ENCODE data around the gene CDHR2.

CDHR2 gene

GRCh38 chr5:176621661-176622079 lies 72.5 kb downstream of the CDHR2 start:
- Histone ChIP-seq H3K27me3 (ENCODE audit: insufficient read depth, insufficient read length) (peaks cover 36% of the 10 kb centered on the region), H3K9me3 (ENCODE audit: insufficient read depth, low read length) (no peaks in the 10 kb centered on the region), H3K4me1 (ENCODE audit: insufficient read depth, insufficient read length) (peaks cover 11% of the 10 kb centered on the region), H3K36me3 (ENCODE audit: insufficient read depth, insufficient read length, low read length) (no peaks in the 10 kb centered on the region), H3K9ac (ENCODE audit: insufficient read length, low read depth) (no peak overlapping the region), H3K4me3 (ENCODE audit: insufficient read length, low read depth) (no peak overlapping the region)
- TF ChIP-seq SUZ12 (IDR thresholded peaks at IDR 0.05; ENCODE audit: extremely low read depth, insufficient read depth, insufficient read length) (no peak), YY1 (IDR thresholded peaks at IDR 0.05; ENCODE audit: insufficient read depth, insufficient read length) (no peak), ZNF274 (IDR thresholded peaks at IDR 0.05; ENCODE audit: low read depth, low read length) (no peak)
- no peak for DNase-seq (ENCODE audit: low read depth, low spot score)

- no peak for DNase-seq (ENCODE audit: low read depth, low spot score)
- no peak overlapping the region for H3K9ac ChIP-seq (ENCODE audit: insufficient read length, low read depth)
- H3K4me1 ChIP-seq (ENCODE audit: insufficient read depth, insufficient read length): peaks cover 15% of the 10 kb centered on the region
- H3K9me3 ChIP-seq (ENCODE audit: insufficient read depth, low read length): no peaks in the 10 kb centered on the region
- TF ChIP-seq ZNF274 (IDR thresholded peaks at IDR 0.05; ENCODE audit: low read depth, low read length) (no peak), YY1 (IDR thresholded peaks at IDR 0.05; ENCODE audit: insufficient read depth, insufficient read length) (no peak), SUZ12 (IDR thresholded peaks at IDR 0.05; ENCODE audit: extremely low read depth, insufficient read depth, insufficient read length) (no peak)
- H3K4me3 ChIP-seq (ENCODE audit: insufficient read length, low read depth): no peak overlapping the region
- peaks cover 36% of the 10 kb centered on the region for H3K27me3 ChIP-seq (ENCODE audit: insufficient read depth, insufficient read length)
- H3K36me3 ChIP-seq (ENCODE audit: insufficient read depth, insufficient read length, low read length): no peaks in the 10 kb centered on the region
Measured at GRCh38 chr5:176624142-176624541, 75.0 kb downstream of the CDHR2 start.

GRCh38 chr5:176624938-176625337 lies 75.8 kb downstream of the CDHR2 start:
- Histone ChIP-seq H3K4me3 (ENCODE audit: insufficient read length, low read depth) (no peak overlapping the region), H3K36me3 (ENCODE audit: insufficient read depth, insufficient read length, low read length) (no peaks in the 10 kb centered on the region), H3K9ac (ENCODE audit: insufficient read length, low read depth) (no peak overlapping the region), H3K27me3 (ENCODE audit: insufficient read depth, insufficient read length) (peaks cover 37% of the 10 kb centered on the region), H3K4me1 (ENCODE audit: insufficient read depth, insufficient read length) (peaks cover 12% of the 10 kb centered on the region), H3K9me3 (ENCODE audit: insufficient read depth, low read length) (no peaks in the 10 kb centered on the region)
- no peak for TF ChIP-seq SUZ12 (IDR thresholded peaks at IDR 0.05; ENCODE audit: extremely low read depth, insufficient read depth, insufficient read length)
- TF ChIP-seq YY1 (IDR thresholded peaks at IDR 0.05; ENCODE audit: insufficient read depth, insufficient read length): no peak
- TF ChIP-seq ZNF274 (IDR thresholded peaks at IDR 0.05; ENCODE audit: low read depth, low read length): no peak
- no peak for DNase-seq (ENCODE audit: low read depth, low spot score)

- H3K4me3 ChIP-seq (ENCODE audit: insufficient read length, low read depth): no peak overlapping the region
- H3K9me3 ChIP-seq (ENCODE audit: insufficient read depth, low read length): no peaks in the 10 kb centered on the region
- H3K4me1 ChIP-seq (ENCODE audit: insufficient read depth, insufficient read length): peaks cover 12% of the 10 kb centered on the region
- no peak overlapping the region for H3K9ac ChIP-seq (ENCODE audit: insufficient read length, low read depth)
- peaks cover 35% of the 10 kb centered on the region for H3K27me3 ChIP-seq (ENCODE audit: insufficient read depth, insufficient read length)
- DNase-seq (ENCODE audit: low read depth, low spot score): no peak
- no peaks in the 10 kb centered on the region for H3K36me3 ChIP-seq (ENCODE audit: insufficient read depth, insufficient read length, low read length)
- no peak for TF ChIP-seq YY1 (IDR thresholded peaks at IDR 0.05; ENCODE audit: insufficient read depth, insufficient read length)
- no peak for TF ChIP-seq SUZ12 (IDR thresholded peaks at IDR 0.05; ENCODE audit: extremely low read depth, insufficient read depth, insufficient read length)
- no peak for TF ChIP-seq ZNF274 (IDR thresholded peaks at IDR 0.05; ENCODE audit: low read depth, low read length)
Measured at GRCh38 chr5:176625512-176625911, 76.4 kb downstream of the CDHR2 start.

- H3K4me3 ChIP-seq (ENCODE audit: insufficient read length, low read depth): no peak overlapping the region
- H3K27me3 ChIP-seq (ENCODE audit: insufficient read depth, insufficient read length): peaks cover 35% of the 10 kb centered on the region
- H3K9ac ChIP-seq (ENCODE audit: insufficient read length, low read depth): no peak overlapping the region
- no peaks in the 10 kb centered on the region for H3K9me3 ChIP-seq (ENCODE audit: insufficient read depth, low read length)
- no peaks in the 10 kb centered on the region for H3K36me3 ChIP-seq (ENCODE audit: insufficient read depth, insufficient read length, low read length)
- no peak for TF ChIP-seq SUZ12 (IDR thresholded peaks at IDR 0.05; ENCODE audit: extremely low read depth, insufficient read depth, insufficient read length)
- TF ChIP-seq ZNF274 (IDR thresholded peaks at IDR 0.05; ENCODE audit: low read depth, low read length): no peak
- TF ChIP-seq YY1 (IDR thresholded peaks at IDR 0.05; ENCODE audit: insufficient read depth, insufficient read length): no peak
- no peak for DNase-seq (ENCODE audit: low read depth, low spot score)
- H3K4me1 ChIP-seq (ENCODE audit: insufficient read depth, insufficient read length): peaks cover 8% of the 10 kb centered on the region
Measured at GRCh38 chr5:176625966-176626875, 77.1 kb downstream of the CDHR2 start.

- Histone ChIP-seq H3K9me3 (ENCODE audit: insufficient read depth, low read length) (no peaks in the 10 kb centered on the region), H3K27me3 (ENCODE audit: insufficient read depth, insufficient read length) (peaks cover 38% of the 10 kb centered on the region), H3K4me3 (ENCODE audit: insufficient read length, low read depth) (no peak overlapping the region), H3K4me1 (ENCODE audit: insufficient read depth, insufficient read length) (peaks cover 8% of the 10 kb centered on the region), H3K36me3 (ENCODE audit: insufficient read depth, insufficient read length, low read length) (no peaks in the 10 kb centered on the region), H3K9ac (ENCODE audit: insufficient read length, low read depth) (no peak overlapping the region)
- DNase-seq (ENCODE audit: low read depth, low spot score): no peak
- TF ChIP-seq ZNF274 (IDR thresholded peaks at IDR 0.05; ENCODE audit: low read depth, low read length) (no peak), SUZ12 (IDR thresholded peaks at IDR 0.05; ENCODE audit: extremely low read depth, insufficient read depth, insufficient read length) (no peak), YY1 (IDR thresholded peaks at IDR 0.05; ENCODE audit: insufficient read depth, insufficient read length) (no peak)
Measured at GRCh38 chr5:176626876-176627236, 77.7 kb downstream of the CDHR2 start.

GRCh38 chr5:176627582-176627981 lies 78.4 kb downstream of the CDHR2 start:
- Histone ChIP-seq H3K27me3 (ENCODE audit: insufficient read depth, insufficient read length) (peaks cover 39% of the 10 kb centered on the region), H3K9me3 (ENCODE audit: insufficient read depth, low read length) (no peaks in the 10 kb centered on the region), H3K4me1 (ENCODE audit: insufficient read depth, insufficient read length) (peaks cover 8% of the 10 kb centered on the region), H3K9ac (ENCODE audit: insufficient read length, low read depth) (peak overlapping the region; percentile 10), H3K36me3 (ENCODE audit: insufficient read depth, insufficient read length, low read length) (no peaks in the 10 kb centered on the region), H3K4me3 (ENCODE audit: insufficient read length, low read depth) (no peak overlapping the region)
- DNase-seq (ENCODE audit: low read depth, low spot score): no peak
- no peak for TF ChIP-seq SUZ12 (IDR thresholded peaks at IDR 0.05; ENCODE audit: extremely low read depth, insufficient read depth, insufficient read length)
- no peak for TF ChIP-seq ZNF274 (IDR thresholded peaks at IDR 0.05; ENCODE audit: low read depth, low read length)
- no peak for TF ChIP-seq YY1 (IDR thresholded peaks at IDR 0.05; ENCODE audit: insufficient read depth, insufficient read length)

All from NT2/D1 (cell line).